NT2/D1 (cell line): ENCODE results near the gene VAPB.

ENCODE experiments used
- SUZ12 ChIP-seq: IDR thresholded peaks from 2 replicates; pipeline ENCODE4 v1.6.1; 2011; ENCODE audit not compliant: insufficient read length, insufficient read depth; ENCODE audit errors: extremely low read depth
- YY1 ChIP-seq: IDR thresholded peaks from 2 replicates; pipeline ENCODE4 v1.6.1; 2011; ENCODE audit not compliant: insufficient read length, insufficient read depth
- ZNF274 ChIP-seq: IDR thresholded peaks from 2 replicates; pipeline ENCODE4 v1.6.1; 2011; ENCODE audit warnings: mild to moderate bottlenecking, low read depth, low read length

- TF ChIP-seq ZNF274 (no peak), SUZ12 (no peak), YY1 (no peak)
These were observed 17.5 kb downstream of the VAPB start for GRCh38 chr20:58406422-58407001.
